ENCODE measurements around the gene CAPN11. TPM values are rescaled to one million over a fixed set of nuclear protein-coding genes. Genes with fewer than 3 reads are reported as not detected.

Gene CAPN11
- total and polyA plus RNA-seq, 10 of the 15 experiments (the other 5 are each of a cell fraction or from before 2014, with no cell fraction given), result 0.05 to 0.44 (median 0.31) TPM

DNA sequence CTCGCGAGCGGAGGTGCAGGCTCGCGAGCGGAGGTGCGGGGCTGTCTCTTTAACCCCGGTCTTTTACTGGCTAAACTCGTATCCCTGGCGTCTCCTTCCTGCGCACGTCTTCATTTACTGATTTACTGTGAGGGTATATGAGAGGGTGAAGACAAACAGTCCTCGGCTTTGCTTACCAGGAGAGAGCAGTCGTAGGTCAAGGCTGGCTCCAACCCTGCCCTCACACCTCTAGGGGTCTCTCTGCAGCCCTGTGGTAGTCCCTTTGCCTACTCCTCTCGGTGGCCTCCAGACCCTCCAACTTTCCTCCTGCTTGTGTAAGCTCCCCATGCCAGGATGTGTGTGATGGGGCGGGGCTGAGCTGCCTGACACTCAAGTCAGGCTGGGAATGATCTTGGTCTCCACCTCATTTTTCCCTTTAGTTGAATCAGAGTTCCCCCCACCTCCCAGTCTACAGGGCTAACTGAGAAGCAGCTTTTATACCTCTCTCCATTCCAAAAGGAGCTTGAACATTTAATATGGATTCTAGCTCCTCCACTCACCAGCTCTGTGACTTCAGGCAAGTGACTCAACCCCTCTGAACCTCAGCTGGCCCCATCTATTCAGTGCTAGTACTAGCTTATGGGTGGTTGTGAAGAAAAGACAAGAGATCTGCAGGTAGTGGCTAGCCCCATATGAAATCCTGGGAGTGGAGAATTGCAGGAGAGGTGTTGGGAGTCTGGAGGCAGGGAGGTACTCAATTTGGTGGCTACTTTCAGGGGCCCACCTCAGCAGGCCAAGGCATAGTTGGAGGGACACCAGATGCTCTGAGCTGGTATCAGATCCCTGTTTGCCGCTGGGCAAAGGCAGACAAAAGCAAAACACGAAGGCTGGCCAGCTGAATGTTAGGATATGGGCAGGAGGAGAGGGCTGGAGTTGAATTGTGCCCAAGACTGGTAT is 65.7 kb downstream of the CAPN11 start:
- Histone ChIP-seq H3K4me1 (ENCODE audit: control insufficient read depth, insufficient read depth, low read length) (peaks cover 22% of the 10 kb centered on the region), H3K79me2 (ENCODE audit: control insufficient read depth, insufficient read depth, low read length) (peaks cover 31% of the 10 kb centered on the region), H3K4me2 (ENCODE audit: control insufficient read depth, insufficient read depth) (peak overlapping the region; percentile 95), H3K27me3 (replicated peaks in 1 of 2; ENCODE audit: control insufficient read depth in 2 of 2, insufficient read depth in 2 of 2, low read length in 1 of 2) (no peaks in the 10 kb centered on the region), H2AFZ (ENCODE audit: control insufficient read depth, low read depth, low read length) (peak overlapping the region; percentile 51; the same call in 1 of the 2 replicates), H3K4me3 (peak overlapping the region; percentile 83), H3K27ac (ENCODE audit: control insufficient read depth, insufficient read depth) (peak overlapping the region; percentile 13; the same call in 1 of the 2 replicates), H4K20me1 (ENCODE audit: control insufficient read depth, insufficient read depth) (no peaks in the 10 kb centered on the region), H3K36me3 (ENCODE audit: control insufficient read depth in 2 of 2, insufficient read depth in 2 of 2, low read length in 1 of 2) (peaks cover 0 to under 1% of the 10 kb centered on the region in 2 experiments; a peak in 2 of 4 replicates), H3K9me3 (replicated peaks; ENCODE audit: control insufficient read depth, insufficient read depth, low read length) (no peaks in the 10 kb centered on the region), H3K9ac (ENCODE audit: control insufficient read depth, insufficient read depth, low read length) (peak overlapping the region; percentile 71)
- RAD21 ChIA-PET (ENCODE audit: unreplicated experiment), result interaction anchor here (0.6 to 4.5 kb wide), 17 partner anchors 9 to 128 kb away, joined by 3 to 23 read pairs (median 6); partner anchors contain the start of gene HSP90AB1
- TSS peak; percentile 45 for BruUV-seq (replicated peaks)
- no peak for DNase-seq (ENCODE audit: low read depth, low spot score)
- WGBS (ENCODE audit: insufficient coverage, insufficient replicate concordance, low lambda C conversion rate, missing lambda C conversion rate), result 12% methylated on average over 13 of the region's 18 CpGs
- in situ Hi-C loops (cut with MboI) (no loop called here), intact Hi-C loops (cut with micrococcal nuclease; ENCODE audit: unreplicated experiment) (no loop called here)
- ATAC-seq, result peak; percentile 8
- peak; percentile 68 for FAIRE-seq
- POLR2A ChIA-PET, result interaction anchor here (0.8 to 7.0 kb wide), 9 partner anchors 12 to 39 kb away, joined by 3 to 63 read pairs (median 4); partner anchors contain the start of gene HSP90AB1
- CTCF ChIA-PET, result interaction anchor here (0.7 to 6.0 kb wide), 18 partner anchors 11 to 128 kb away, joined by 3 to 95 read pairs (median 4); partner anchors contain the start of gene HSP90AB1
- TF ChIP-seq, protein P1, sequence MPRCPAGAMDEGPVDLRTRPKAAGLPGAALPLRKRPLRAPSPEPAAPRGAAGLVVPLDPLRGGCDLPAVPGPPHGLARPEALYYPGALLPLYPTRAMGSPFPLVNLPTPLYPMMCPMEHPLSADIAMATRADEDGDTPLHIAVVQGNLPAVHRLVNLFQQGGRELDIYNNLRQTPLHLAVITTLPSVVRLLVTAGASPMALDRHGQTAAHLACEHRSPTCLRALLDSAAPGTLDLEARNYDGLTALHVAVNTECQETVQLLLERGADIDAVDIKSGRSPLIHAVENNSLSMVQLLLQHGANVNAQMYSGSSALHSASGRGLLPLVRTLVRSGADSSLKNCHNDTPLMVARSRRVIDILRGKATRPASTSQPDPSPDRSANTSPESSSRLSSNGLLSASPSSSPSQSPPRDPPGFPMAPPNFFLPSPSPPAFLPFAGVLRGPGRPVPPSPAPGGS (IDR thresholded peaks at IDR 0.05; ENCODE audit: borderline replicate concordance, insufficient read depth, low read depth, low read length, poor library complexity, severe bottlenecking), result no peak
- TF ChIP-seq, protein P2, sequence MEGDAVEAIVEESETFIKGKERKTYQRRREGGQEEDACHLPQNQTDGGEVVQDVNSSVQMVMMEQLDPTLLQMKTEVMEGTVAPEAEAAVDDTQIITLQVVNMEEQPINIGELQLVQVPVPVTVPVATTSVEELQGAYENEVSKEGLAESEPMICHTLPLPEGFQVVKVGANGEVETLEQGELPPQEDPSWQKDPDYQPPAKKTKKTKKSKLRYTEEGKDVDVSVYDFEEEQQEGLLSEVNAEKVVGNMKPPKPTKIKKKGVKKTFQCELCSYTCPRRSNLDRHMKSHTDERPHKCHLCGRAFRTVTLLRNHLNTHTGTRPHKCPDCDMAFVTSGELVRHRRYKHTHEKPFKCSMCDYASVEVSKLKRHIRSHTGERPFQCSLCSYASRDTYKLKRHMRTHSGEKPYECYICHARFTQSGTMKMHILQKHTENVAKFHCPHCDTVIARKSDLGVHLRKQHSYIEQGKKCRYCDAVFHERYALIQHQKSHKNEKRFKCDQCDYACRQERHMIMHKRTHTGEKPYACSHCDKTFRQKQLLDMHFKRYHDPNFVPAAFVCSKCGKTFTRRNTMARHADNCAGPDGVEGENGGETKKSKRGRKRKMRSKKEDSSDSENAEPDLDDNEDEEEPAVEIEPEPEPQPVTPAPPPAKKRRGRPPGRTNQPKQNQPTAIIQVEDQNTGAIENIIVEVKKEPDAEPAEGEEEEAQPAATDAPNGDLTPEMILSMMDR (IDR thresholded peaks at IDR 0.05 in 2 of 3, conservative IDR thresholded peaks at IDR 0.05 in 1 of 3; ENCODE audit: control insufficient read depth in 2 of 3, extremely low read depth in 1 of 3, insufficient read depth in 1 of 3, low read depth in 3 of 3, low read length in 3 of 3), result peak in 2 of 3 experiments; percentile 17 to 25; a peak in 2 of 6 replicates
- TF ChIP-seq SMARCA5 (IDR thresholded peaks at IDR 0.05), result 0 out of 2 replicates have a peak, but pooled peaks have one; percentile 63
- no peak for TF ChIP-seq ZSCAN29 (IDR thresholded peaks at IDR 0.05)
- SMC1A ChIA-PET (ENCODE audit: uncharacterized antibody, unreplicated experiment), result interaction anchor here (0.6 to 2.2 kb wide), 15 partner anchors 11 to 114 kb away, joined by 3 to 18 read pairs (median 6); no protein-coding TSS in a partner anchor

Measured in GM12878 (cell line).